GM23338 (cell line): ENCODE data around the gene EPS8L3. TPM values are rescaled to one million over a fixed set of nuclear protein-coding genes. Genes with fewer than 3 reads are reported as not detected.

Experiments
- ATAC-seq: fragments of 200-7000 bp; cut with Tn5 transposase; 3 replicates; pipeline ENCODE4 v1.9.1; 2020
- DNase-seq: peaks from one replicate; pipeline ENCODE4 v3.0.0-alpha.2; 2015; ENCODE audit warnings: low spot score
- H2AFZ ChIP-seq: fragments of 200-600 bp; sonication (generic); 2 replicates; pipeline ENCODE4 v1.8.0; 2016; ENCODE audit warnings: antibody characterized with exemption, mild to moderate bottlenecking, moderate library complexity
- H3F3A ChIP-seq: fragments of 200-600 bp; sonication (generic); replicated peaks from 2 replicates; pipeline ENCODE4 v1.8.0; 2017; ENCODE audit warnings: antibody characterized with exemption, mixed run types, low read depth
- H3K27ac ChIP-seq: fragments of 200-600 bp; sonication (generic); 2 replicates; pipeline ENCODE4 v1.6.1; 2016; ENCODE audit warnings: low read depth
- H3K27me3 ChIP-seq: fragments of 200-600 bp; sonication (generic); 2 replicates; pipeline ENCODE4 v1.8.0; 2016; ENCODE audit warnings: mild to moderate bottlenecking, mixed run types, moderate library complexity; ENCODE audit not compliant: insufficient read depth
- H3K36me3 ChIP-seq: fragments of 200-600 bp; sonication (generic); 2 replicates; pipeline ENCODE4 v1.8.0; 2016; ENCODE audit warnings: mild to moderate bottlenecking; ENCODE audit not compliant: insufficient read depth
- H3K4me1 ChIP-seq: fragments of 200-600 bp; sonication (generic); 2 replicates; pipeline ENCODE4 v1.8.0; 2016; ENCODE audit warnings: mild to moderate bottlenecking, moderate library complexity; ENCODE audit not compliant: insufficient read depth
- H3K4me2 ChIP-seq: fragments of 200-600 bp; sonication (generic); 2 replicates; pipeline ENCODE4 v1.7.1; 2017; ENCODE audit warnings: mixed run types
- H3K4me3 ChIP-seq: fragments of 200-600 bp; sonication (generic); 2 replicates; pipeline ENCODE4 v1.6.1; 2016; ENCODE audit warnings: mixed run types
- H3K79me2 ChIP-seq: fragments of 200-600 bp; sonication (generic); replicated peaks from 2 replicates; pipeline ENCODE4 v1.8.0; 2017; ENCODE audit warnings: mild to moderate bottlenecking; ENCODE audit not compliant: insufficient read depth
- H3K9me2 ChIP-seq: fragments of 200-600 bp; sonication (generic); 2 replicates; pipeline ENCODE4 v1.8.0; 2017; ENCODE audit not compliant: insufficient read depth
- H4K20me1 ChIP-seq: fragments of 200-600 bp; sonication (generic); replicated peaks from 2 replicates; pipeline ENCODE4 v1.8.0; 2017; ENCODE audit warnings: mild to moderate bottlenecking; ENCODE audit not compliant: insufficient read depth
- H3K27ac Mint-ChIP-seq: 2 replicates; pipeline ENCODE4 v1.8.0; 2020; ENCODE audit warnings: inconsistent platforms, mild to moderate bottlenecking, moderate library complexity, mixed read lengths
- H3K27me3 Mint-ChIP-seq: 3 replicates; pipeline ENCODE4 v1.8.0; 2022; ENCODE audit warnings: low read depth, mild to moderate bottlenecking, moderate library complexity, mixed read lengths, inconsistent platforms; ENCODE audit not compliant: insufficient read depth, poor library complexity
- H3K36me3 Mint-ChIP-seq: 3 replicates; pipeline ENCODE4 v1.8.0; 2021; ENCODE audit warnings: low read depth, mild to moderate bottlenecking, inconsistent platforms, moderate library complexity, mixed read lengths
- H3K4me1 Mint-ChIP-seq: 3 replicates; pipeline ENCODE4 v1.8.0; 2020; ENCODE audit warnings: mild to moderate bottlenecking, inconsistent platforms, mixed read lengths
- H3K4me3 Mint-ChIP-seq: 3 replicates; pipeline ENCODE4 v1.8.0; 2021; ENCODE audit warnings: moderate library complexity, mild to moderate bottlenecking, inconsistent platforms, mixed read lengths
- H3K9me3 Mint-ChIP-seq: 3 replicates; pipeline ENCODE4 v1.8.0; 2020; ENCODE audit warnings: moderate library complexity, mild to moderate bottlenecking, inconsistent platforms, mixed read lengths
- CREB1 ChIP-seq: fragments of 250-450 bp; sonication (Bioruptor Pico); IDR thresholded peaks from 2 replicates; pipeline ENCODE4 v1.5.0; 2020; ENCODE audit warnings: low read depth, mild to moderate bottlenecking, moderate library complexity
- EZH2 ChIP-seq: fragments of 200-600 bp; sonication (generic); IDR thresholded peaks from one replicate; pipeline ENCODE4 v1.8.0; 2017; ENCODE audit warnings: antibody characterized with exemption, mild to moderate bottlenecking, low read depth; ENCODE audit not compliant: unreplicated experiment
- EZH2phosphoT487 ChIP-seq: fragments of 200-600 bp; sonication (generic); IDR thresholded peaks from one replicate; pipeline ENCODE4 v1.8.1; 2018; ENCODE audit warnings: antibody characterized with exemption; ENCODE audit not compliant: unreplicated experiment
- JUNB ChIP-seq: IDR thresholded peaks from one replicate; pipeline ENCODE4 v1.6.1; 2016; ENCODE audit warnings: antibody characterized with exemption; ENCODE audit not compliant: unreplicated experiment
- NANOG ChIP-seq: IDR thresholded peaks from 2 replicates; pipeline ENCODE4 v1.6.1; 2016; ENCODE audit warnings: antibody characterized with exemption, borderline replicate concordance
- POLR2AphosphoS5 ChIP-seq: IDR thresholded peaks from 2 replicates; pipeline ENCODE4 v1.6.1; 2016; ENCODE audit warnings: antibody characterized with exemption, low read depth
- STAT1 ChIP-seq: IDR thresholded peaks from one replicate; pipeline ENCODE4 v1.6.1; 2016; ENCODE audit warnings: antibody characterized with exemption; ENCODE audit not compliant: unreplicated experiment
- ZNF114 ChIP-seq: fragments of 250-450 bp; sonication (Bioruptor Pico); IDR thresholded peaks from 2 replicates; pipeline ENCODE4 v1.5.0; 2020; ENCODE audit warnings: mild to moderate bottlenecking, moderate library complexity
- ZNF331 ChIP-seq: fragments of 250-450 bp; sonication (Bioruptor Pico); IDR thresholded peaks from 2 replicates; pipeline ENCODE4 v1.5.0; 2020; ENCODE audit warnings: low read depth, mild to moderate bottlenecking, moderate library complexity
- polyA plus RNA-seq: library from polyadenylated mRNA; unstranded; fragments of >200 nt; fragmentation: Nextera tagmentation; extraction: Ambion mirVana; gene quantifications from 2 replicates; pipeline ENCODE4 v1.2.1, GENCODE V29; 2016
- total RNA-seq: library from RNA; depleted of rRNA; stranded (reverse); fragments of >200 nt; shearing (Covaris generic); gene quantifications from 2 replicates; pipeline ENCODE4 v1.2.3, GENCODE V29; 2014
- TF ChIP-seq, protein P1 (sequence below), 2 experiments: fragments of 200-600 bp in 1 of 2; sonication (generic) in 1 of 2; conservative IDR thresholded peaks; 2 replicates each; pipeline versions ENCODE4 v1.5.1 to v1.6.1; 2016 to 2017; ENCODE audit warnings: antibody characterized with exemption in 2 of 2, low read depth in 2 of 2, mild to moderate bottlenecking in 2 of 2, moderate library complexity in 1 of 2
- TF ChIP-seq, protein P2 (sequence below): IDR thresholded peaks from 2 replicates; pipeline ENCODE4 v1.6.1; 2016; ENCODE audit warnings: antibody characterized with exemption
- TF ChIP-seq, protein P3 (sequence below): fragments of 250-450 bp; sonication (Bioruptor Pico); IDR thresholded peaks from 2 replicates; pipeline ENCODE4 v1.5.0; 2020; ENCODE audit warnings: mild to moderate bottlenecking, moderate library complexity
- TF ChIP-seq, protein P4 (sequence below): IDR thresholded peaks from one replicate; pipeline ENCODE4 v1.6.1; 2018; ENCODE audit warnings: antibody characterized with exemption; ENCODE audit not compliant: unreplicated experiment

Gene EPS8L3
- total and polyA plus RNA-seq, 2 experiments from 2014 or later = not detected

DNA sequence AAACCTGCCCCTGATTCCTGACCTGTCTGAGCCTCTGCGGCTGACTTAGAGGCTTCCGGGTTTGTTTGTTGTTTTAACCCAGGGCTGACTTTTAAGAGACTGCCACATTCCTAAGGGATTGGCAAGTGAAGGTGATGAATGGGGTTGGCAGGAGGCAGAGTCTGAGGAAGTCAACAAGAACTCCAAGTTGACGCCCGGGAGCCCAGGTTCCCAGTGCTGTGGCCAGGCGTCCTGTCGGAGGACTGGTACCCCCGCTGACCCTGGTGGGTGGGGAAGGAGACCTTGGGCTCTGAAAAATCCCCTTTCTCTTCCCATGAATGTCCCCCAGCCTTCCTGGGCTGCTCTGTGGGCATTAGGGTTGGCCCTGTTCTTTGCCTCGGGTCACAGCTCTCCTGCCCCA is 19.7 kb upstream of the EPS8L3 start:
- no peak overlapping the region for H3K27ac ChIP-seq
- H4K20me1 ChIP-seq = no peaks in the 10 kb centered on the region
- H3K4me1 Mint-ChIP-seq = peaks cover 13% of the 10 kb centered on the region; the same call in 2 of the 3 replicates
- peaks cover 12% of the 10 kb centered on the region for H3K27me3 Mint-ChIP-seq
- no peak overlapping the region for H3K4me3 Mint-ChIP-seq
- H3K4me2 ChIP-seq = 0 out of 2 replicates have a peak overlapping the region, but pooled peaks have one; percentile 43
- TF ChIP-seq EZH2phosphoT487 = no peak
- TF ChIP-seq, protein P1, sequence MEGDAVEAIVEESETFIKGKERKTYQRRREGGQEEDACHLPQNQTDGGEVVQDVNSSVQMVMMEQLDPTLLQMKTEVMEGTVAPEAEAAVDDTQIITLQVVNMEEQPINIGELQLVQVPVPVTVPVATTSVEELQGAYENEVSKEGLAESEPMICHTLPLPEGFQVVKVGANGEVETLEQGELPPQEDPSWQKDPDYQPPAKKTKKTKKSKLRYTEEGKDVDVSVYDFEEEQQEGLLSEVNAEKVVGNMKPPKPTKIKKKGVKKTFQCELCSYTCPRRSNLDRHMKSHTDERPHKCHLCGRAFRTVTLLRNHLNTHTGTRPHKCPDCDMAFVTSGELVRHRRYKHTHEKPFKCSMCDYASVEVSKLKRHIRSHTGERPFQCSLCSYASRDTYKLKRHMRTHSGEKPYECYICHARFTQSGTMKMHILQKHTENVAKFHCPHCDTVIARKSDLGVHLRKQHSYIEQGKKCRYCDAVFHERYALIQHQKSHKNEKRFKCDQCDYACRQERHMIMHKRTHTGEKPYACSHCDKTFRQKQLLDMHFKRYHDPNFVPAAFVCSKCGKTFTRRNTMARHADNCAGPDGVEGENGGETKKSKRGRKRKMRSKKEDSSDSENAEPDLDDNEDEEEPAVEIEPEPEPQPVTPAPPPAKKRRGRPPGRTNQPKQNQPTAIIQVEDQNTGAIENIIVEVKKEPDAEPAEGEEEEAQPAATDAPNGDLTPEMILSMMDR (conservative IDR thresholded peaks at IDR 0.05; ENCODE audit: low read depth in 2 of 2) = no peak
- TF ChIP-seq ZNF331 (CRISPR knock-in tag) = no peak
- TF ChIP-seq EZH2 = no peak
- TF ChIP-seq NANOG = no peak
- TF ChIP-seq, protein P2, sequence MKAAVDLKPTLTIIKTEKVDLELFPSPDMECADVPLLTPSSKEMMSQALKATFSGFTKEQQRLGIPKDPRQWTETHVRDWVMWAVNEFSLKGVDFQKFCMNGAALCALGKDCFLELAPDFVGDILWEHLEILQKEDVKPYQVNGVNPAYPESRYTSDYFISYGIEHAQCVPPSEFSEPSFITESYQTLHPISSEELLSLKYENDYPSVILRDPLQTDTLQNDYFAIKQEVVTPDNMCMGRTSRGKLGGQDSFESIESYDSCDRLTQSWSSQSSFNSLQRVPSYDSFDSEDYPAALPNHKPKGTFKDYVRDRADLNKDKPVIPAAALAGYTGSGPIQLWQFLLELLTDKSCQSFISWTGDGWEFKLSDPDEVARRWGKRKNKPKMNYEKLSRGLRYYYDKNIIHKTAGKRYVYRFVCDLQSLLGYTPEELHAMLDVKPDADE = no peak
- TF ChIP-seq JUNB = no peak
- no peak for TF ChIP-seq STAT1
- TF ChIP-seq ZNF114 (CRISPR knock-in tag) = no peak
- TF ChIP-seq, protein P3, sequence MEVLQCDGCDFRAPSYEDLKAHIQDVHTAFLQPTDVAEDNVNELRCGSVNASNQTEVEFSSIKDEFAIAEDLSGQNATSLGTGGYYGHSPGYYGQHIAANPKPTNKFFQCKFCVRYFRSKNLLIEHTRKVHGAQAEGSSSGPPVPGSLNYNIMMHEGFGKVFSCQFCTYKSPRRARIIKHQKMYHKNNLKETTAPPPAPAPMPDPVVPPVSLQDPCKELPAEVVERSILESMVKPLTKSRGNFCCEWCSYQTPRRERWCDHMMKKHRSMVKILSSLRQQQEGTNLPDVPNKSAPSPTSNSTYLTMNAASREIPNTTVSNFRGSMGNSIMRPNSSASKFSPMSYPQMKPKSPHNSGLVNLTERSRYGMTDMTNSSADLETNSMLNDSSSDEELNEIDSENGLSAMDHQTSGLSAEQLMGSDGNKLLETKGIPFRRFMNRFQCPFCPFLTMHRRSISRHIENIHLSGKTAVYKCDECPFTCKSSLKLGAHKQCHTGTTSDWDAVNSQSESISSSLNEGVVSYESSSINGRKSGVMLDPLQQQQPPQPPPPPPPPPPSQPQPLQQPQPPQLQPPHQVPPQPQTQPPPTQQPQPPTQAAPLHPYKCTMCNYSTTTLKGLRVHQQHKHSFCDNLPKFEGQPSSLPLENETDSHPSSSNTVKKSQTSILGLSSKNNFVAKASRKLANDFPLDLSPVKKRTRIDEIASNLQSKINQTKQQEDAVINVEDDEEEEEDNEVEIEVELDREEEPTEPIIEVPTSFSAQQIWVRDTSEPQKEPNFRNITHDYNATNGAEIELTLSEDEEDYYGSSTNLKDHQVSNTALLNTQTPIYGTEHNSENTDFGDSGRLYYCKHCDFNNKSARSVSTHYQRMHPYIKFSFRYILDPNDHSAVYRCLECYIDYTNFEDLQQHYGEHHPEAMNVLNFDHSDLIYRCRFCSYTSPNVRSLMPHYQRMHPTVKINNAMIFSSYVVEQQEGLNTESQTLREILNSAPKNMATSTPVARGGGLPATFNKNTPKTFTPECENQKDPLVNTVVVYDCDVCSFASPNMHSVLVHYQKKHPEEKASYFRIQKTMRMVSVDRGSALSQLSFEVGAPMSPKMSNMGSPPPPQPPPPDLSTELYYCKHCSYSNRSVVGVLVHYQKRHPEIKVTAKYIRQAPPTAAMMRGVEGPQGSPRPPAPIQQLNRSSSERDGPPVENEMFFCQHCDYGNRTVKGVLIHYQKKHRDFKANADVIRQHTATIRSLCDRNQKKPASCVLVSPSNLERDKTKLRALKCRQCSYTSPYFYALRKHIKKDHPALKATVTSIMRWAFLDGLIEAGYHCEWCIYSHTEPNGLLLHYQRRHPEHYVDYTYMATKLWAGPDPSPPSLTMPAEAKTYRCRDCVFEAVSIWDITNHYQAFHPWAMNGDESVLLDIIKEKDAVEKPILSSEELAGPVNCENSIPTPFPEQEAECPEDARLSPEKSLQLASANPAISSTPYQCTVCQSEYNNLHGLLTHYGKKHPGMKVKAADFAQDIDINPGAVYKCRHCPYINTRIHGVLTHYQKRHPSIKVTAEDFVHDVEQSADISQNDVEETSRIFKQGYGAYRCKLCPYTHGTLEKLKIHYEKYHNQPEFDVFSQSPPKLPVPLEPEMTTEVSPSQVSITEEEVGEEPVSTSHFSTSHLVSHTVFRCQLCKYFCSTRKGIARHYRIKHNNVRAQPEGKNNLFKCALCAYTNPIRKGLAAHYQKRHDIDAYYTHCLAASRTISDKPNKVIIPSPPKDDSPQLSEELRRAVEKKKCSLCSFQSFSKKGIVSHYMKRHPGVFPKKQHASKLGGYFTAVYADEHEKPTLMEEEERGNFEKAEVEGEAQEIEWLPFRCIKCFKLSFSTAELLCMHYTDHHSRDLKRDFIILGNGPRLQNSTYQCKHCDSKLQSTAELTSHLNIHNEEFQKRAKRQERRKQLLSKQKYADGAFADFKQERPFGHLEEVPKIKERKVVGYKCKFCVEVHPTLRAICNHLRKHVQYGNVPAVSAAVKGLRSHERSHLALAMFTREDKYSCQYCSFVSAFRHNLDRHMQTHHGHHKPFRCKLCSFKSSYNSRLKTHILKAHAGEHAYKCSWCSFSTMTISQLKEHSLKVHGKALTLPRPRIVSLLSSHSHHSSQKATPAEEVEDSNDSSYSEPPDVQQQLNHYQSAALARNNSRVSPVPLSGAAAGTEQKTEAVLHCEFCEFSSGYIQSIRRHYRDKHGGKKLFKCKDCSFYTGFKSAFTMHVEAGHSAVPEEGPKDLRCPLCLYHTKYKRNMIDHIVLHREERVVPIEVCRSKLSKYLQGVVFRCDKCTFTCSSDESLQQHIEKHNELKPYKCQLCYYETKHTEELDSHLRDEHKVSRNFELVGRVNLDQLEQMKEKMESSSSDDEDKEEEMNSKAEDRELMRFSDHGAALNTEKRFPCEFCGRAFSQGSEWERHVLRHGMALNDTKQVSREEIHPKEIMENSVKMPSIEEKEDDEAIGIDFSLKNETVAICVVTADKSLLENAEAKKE (CRISPR knock-in tag) = no peak
- TF ChIP-seq, protein P4, sequence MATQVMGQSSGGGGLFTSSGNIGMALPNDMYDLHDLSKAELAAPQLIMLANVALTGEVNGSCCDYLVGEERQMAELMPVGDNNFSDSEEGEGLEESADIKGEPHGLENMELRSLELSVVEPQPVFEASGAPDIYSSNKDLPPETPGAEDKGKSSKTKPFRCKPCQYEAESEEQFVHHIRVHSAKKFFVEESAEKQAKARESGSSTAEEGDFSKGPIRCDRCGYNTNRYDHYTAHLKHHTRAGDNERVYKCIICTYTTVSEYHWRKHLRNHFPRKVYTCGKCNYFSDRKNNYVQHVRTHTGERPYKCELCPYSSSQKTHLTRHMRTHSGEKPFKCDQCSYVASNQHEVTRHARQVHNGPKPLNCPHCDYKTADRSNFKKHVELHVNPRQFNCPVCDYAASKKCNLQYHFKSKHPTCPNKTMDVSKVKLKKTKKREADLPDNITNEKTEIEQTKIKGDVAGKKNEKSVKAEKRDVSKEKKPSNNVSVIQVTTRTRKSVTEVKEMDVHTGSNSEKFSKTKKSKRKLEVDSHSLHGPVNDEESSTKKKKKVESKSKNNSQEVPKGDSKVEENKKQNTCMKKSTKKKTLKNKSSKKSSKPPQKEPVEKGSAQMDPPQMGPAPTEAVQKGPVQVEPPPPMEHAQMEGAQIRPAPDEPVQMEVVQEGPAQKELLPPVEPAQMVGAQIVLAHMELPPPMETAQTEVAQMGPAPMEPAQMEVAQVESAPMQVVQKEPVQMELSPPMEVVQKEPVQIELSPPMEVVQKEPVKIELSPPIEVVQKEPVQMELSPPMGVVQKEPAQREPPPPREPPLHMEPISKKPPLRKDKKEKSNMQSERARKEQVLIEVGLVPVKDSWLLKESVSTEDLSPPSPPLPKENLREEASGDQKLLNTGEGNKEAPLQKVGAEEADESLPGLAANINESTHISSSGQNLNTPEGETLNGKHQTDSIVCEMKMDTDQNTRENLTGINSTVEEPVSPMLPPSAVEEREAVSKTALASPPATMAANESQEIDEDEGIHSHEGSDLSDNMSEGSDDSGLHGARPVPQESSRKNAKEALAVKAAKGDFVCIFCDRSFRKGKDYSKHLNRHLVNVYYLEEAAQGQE = no peak
- no peak for TF ChIP-seq POLR2AphosphoS5
- no peak for TF ChIP-seq CREB1 (CRISPR knock-in tag)
- no peaks in the 10 kb centered on the region for H3K79me2 ChIP-seq
- H3K36me3 Mint-ChIP-seq = peaks cover 8% of the 10 kb centered on the region; the same call in 2 of the 3 replicates
- peaks cover 18% of the 10 kb centered on the region for H3K9me3 Mint-ChIP-seq
- H3K27ac Mint-ChIP-seq = no peak overlapping the region
- ATAC-seq (peak; percentile 72), DNase-seq (peak; percentile 31)
- no peaks in the 10 kb centered on the region for H3K27me3 ChIP-seq
- H3K9me2 ChIP-seq = no peaks in the 10 kb centered on the region
- no peak overlapping the region for H3K4me3 ChIP-seq
- H3K4me1 ChIP-seq = peaks cover 10% of the 10 kb centered on the region
- 0 out of 2 replicates have a peak, but pooled peaks cover 7% of the 10 kb centered on the region for H3K36me3 ChIP-seq
- no peak overlapping the region for H2AFZ ChIP-seq
- H3F3A ChIP-seq = no peaks in the 10 kb centered on the region
